IPS-15b (cell line): ENCODE data around the gene METRN.
A peak's percentile ranks its signal among the peaks of the same experiment; 100 is the strongest.

Source experiments
- H3K27me3 ChIP-seq: one replicate; pipeline ENCODE4 v1.6.1; 2013; ENCODE audit warnings: low read length; ENCODE audit not compliant: control insufficient read depth, insufficient read depth
- H3K36me3 ChIP-seq: one replicate; pipeline ENCODE4 v1.6.1; 2013; ENCODE audit warnings: low read length; ENCODE audit not compliant: control insufficient read depth, insufficient read depth
- H3K4me1 ChIP-seq: one replicate; pipeline ENCODE4 v1.6.1; 2013; ENCODE audit warnings: mild to moderate bottlenecking, low read length; ENCODE audit not compliant: control insufficient read depth, insufficient read depth
- H3K4me3 ChIP-seq: one replicate; pipeline ENCODE4 v1.5.1; 2013; ENCODE audit warnings: low read depth, low read length
- H3K9ac ChIP-seq: one replicate; pipeline ENCODE4 v1.6.1; 2013; ENCODE audit warnings: low read depth, mild to moderate bottlenecking, low read length
- H3K9me3 ChIP-seq: one replicate; pipeline ENCODE4 v1.6.1; 2013; ENCODE audit warnings: mild to moderate bottlenecking, low read length; ENCODE audit not compliant: control insufficient read depth, insufficient read depth

METRN gene

DNA sequence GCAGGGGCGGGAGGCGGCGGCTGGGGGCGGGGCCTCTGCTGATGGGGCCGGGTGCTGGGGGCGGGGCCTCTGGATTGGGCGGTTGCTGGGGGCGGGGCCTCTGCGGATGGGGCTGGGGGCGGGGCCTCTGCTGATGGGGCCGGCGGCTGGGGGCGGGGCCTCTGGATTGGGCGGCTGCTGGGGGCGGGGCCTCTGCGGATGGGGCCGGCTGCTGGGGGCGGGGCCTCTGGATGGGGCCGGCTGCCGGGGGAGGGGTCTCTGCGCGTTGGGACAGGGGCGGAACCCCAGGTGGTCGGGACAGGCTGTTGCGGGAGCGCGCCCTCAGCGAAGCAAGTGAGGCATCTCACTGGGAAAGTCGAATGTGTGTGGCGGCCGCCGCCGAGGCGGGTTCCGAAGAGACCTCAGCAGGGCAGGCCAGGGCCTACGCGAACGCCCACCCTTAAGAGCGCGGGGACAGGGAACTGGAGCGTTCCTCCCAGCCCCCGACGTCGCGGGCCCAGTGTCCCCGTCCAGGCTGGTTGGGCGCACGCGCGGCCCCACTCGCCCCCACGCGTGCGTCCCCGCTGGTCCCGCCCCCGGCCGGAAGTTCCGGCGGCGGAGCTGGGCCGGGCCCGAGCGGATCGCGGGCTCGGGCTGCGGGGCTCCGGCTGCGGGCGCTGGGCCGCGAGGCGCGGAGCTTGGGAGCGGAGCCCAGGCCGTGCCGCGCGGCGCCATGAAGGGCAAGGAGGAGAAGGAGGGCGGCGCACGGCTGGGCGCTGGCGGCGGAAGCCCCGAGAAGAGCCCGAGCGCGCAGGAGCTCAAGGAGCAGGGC, 34.9 kb upstream of the METRN start, which contains the start of gene STUB1:
TSS of gene STUB1 (plus strand) at position 597 of the 811 bp plus-strand sequence. CDS start at position 713, 116 bp downstream.
- H3K27me3 ChIP-seq, result no peaks in the 10 kb centered on the region
- H3K36me3 ChIP-seq, result peaks cover 23% of the 10 kb centered on the region
- H3K9me3 ChIP-seq, result no peaks in the 10 kb centered on the region
- peak within 1 kb of the TSS; percentile 83 for H3K9ac ChIP-seq
- H3K4me3 ChIP-seq, result peak within 1 kb of the TSS; percentile 73
- peaks cover 3% of the 10 kb centered on the region for H3K4me1 ChIP-seq

DNA sequence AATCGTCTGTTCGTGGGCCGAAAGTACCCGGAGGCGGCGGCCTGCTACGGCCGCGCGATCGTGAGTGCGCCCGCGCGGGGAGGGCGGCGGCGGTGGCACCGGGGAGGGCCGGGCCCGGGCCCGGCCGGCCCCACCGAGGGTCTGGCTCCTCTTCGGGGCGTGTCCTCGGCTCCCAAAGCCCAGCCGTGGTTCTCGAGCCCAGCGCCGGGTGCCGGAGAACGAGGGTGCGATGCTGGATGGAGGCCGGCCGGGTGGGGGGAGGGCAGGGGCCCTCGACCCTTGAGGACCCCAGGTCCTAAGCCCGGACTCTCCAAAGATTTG, 34.3 kb upstream of the METRN start:
- Histone ChIP-seq H3K4me3 (peak overlapping the region; percentile 69), H3K27me3 (no peaks in the 10 kb centered on the region), H3K4me1 (peaks cover 3% of the 10 kb centered on the region), H3K9me3 (no peaks in the 10 kb centered on the region), H3K9ac (peak overlapping the region; percentile 83), H3K36me3 (peaks cover 29% of the 10 kb centered on the region)

DNA sequence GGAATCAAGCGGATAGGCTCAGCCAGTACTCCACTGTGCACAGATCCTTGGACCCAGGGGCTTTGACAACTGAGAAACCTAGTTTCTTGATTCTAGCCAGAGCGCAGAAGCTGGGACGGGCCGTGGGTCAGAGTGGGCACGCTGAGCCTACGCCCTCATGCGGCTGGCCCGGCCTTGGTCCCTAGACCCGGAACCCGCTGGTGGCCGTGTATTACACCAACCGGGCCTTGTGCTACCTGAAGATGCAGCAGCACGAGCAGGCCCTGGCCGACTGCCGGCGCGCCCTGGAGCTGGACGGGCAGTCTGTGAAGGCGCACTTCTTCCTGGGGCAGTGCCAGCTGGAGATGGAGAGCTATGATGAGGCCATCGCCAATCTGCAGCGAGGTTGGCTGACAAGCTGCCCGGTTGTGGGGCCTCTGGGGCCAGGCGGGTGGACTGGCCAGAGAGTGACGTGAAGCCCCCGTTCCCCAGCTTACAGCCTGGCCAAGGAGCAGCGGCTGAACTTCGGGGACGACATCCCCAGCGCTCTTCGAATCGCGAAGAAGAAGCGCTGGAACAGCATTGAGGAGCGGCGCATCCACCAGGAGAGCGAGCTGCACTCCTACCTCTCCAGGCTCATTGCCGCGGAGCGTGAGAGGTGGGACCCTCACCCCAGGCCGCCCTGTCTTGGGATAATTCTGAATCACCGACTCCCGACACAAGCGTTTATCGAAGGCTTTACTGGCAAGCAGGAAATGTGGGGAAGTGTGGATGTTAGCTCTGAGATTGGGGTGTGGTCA, 33.8 kb upstream of the METRN start:
- Histone ChIP-seq H3K4me3 (peak overlapping the region; percentile 69), H3K9me3 (no peaks in the 10 kb centered on the region), H3K36me3 (peaks cover 32% of the 10 kb centered on the region), H3K9ac (peak overlapping the region; percentile 83), H3K27me3 (no peaks in the 10 kb centered on the region), H3K4me1 (peaks cover 3% of the 10 kb centered on the region)

GRCh38 chr16:681746-682427, 33.0 kb upstream of the METRN start:
- Histone ChIP-seq H3K4me3 (peak overlapping the region; percentile 69), H3K9ac (no peak overlapping the region), H3K4me1 (peaks cover 3% of the 10 kb centered on the region), H3K27me3 (no peaks in the 10 kb centered on the region), H3K9me3 (no peaks in the 10 kb centered on the region), H3K36me3 (peaks cover 39% of the 10 kb centered on the region)

- H3K4me1 ChIP-seq, result peaks cover 3% of the 10 kb centered on the region
- peak overlapping the region; percentile 75 for H3K4me3 ChIP-seq
- peaks cover 39% of the 10 kb centered on the region for H3K36me3 ChIP-seq
- H3K9ac ChIP-seq, result no peak overlapping the region
- no peaks in the 10 kb centered on the region for H3K9me3 ChIP-seq
- H3K27me3 ChIP-seq, result no peaks in the 10 kb centered on the region
Measured at GRCh38 chr16:682493-683395, 32.2 kb upstream of the METRN start.

- H3K4me3 ChIP-seq, result peak overlapping the region; percentile 75
- H3K4me1 ChIP-seq, result peaks cover 3% of the 10 kb centered on the region
- no peaks in the 10 kb centered on the region for H3K27me3 ChIP-seq
- H3K9ac ChIP-seq, result peak overlapping the region; percentile 70
- H3K9me3 ChIP-seq, result no peaks in the 10 kb centered on the region
- peaks cover 39% of the 10 kb centered on the region for H3K36me3 ChIP-seq
Measured at GRCh38 chr16:683396-684070, 31.4 kb upstream of the METRN start.

GRCh38 chr16:684071-684794, 30.7 kb upstream of the METRN start, which contains the start of gene JMJD8:
Gene JMJD8, minus strand, starts transcription at chr16:684334. Its CDS starts 15 bp downstream, at chr16:684319.
- Histone ChIP-seq H3K4me3 (peak within 1 kb of the TSS; percentile 75), H3K9ac (peak within 1 kb of the TSS; percentile 70)

DNA sequence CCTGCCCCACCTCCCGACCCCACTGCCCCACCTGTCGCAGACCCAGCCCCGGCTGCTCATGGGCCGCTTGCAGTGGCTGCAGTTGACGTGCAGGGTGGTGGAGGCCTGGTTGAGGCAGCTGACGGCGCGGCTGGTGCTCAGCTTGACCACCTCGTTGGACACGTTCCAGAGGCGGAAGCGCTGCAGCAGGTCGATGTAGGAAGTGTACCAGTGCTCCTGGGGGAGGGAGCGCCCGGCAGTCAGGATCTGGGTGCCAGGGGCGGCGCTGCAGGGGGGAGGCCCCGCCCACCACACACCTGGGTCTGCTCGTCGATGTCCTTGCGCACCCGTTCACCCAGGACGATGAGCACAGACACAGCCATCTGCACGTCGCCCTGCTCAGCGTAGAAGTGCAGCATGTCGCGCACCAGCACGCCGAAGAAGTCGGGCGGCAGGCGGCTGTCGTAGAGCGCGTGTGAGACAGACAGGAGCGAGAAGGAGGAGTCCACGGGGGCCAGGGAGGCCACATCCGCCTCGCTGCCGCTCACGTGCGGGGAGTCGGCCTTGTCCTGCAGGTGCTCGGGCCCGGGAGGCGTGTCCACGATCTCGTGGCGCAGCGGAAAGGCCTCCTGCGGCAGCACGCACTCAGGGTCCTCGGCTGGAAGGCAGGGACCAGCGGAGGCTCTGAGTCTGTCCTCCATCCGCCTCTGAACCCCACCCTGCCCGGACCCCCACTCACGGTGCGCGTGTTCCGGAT, 29.8 kb upstream of the METRN start:
- no peaks in the 10 kb centered on the region for H3K27me3 ChIP-seq
- H3K4me3 ChIP-seq, result no peak overlapping the region
- peaks cover 3% of the 10 kb centered on the region for H3K4me1 ChIP-seq
- H3K9me3 ChIP-seq, result no peaks in the 10 kb centered on the region
- H3K9ac ChIP-seq, result no peak overlapping the region
- H3K36me3 ChIP-seq, result peaks cover 39% of the 10 kb centered on the region

More at GRCh38 chr16:684071-684794, 30.7 kb upstream of the METRN start, which contains the start of gene JMJD8:
- no peaks in the 10 kb centered on the region for H3K9me3 ChIP-seq
- H3K36me3 ChIP-seq, result peaks cover 39% of the 10 kb centered on the region
- no peaks in the 10 kb centered on the region for H3K27me3 ChIP-seq
- H3K4me1 ChIP-seq, result peaks cover 3% of the 10 kb centered on the region

- Histone ChIP-seq H3K4me3 (no peak overlapping the region), H3K36me3 (peaks cover 39% of the 10 kb centered on the region), H3K27me3 (peaks cover under 1% of the 10 kb centered on the region), H3K4me1 (peaks cover 3% of the 10 kb centered on the region), H3K9ac (no peak overlapping the region), H3K9me3 (no peaks in the 10 kb centered on the region)
Measured at GRCh38 chr16:685967-686366, 29.0 kb upstream of the METRN start.
